Measurements from ENCODE around the gene MERTK. TPM values are rescaled to one million over a fixed set of nuclear protein-coding genes. Genes with fewer than 3 reads are reported as not detected.

The MERTK gene
- total and polyA plus RNA-seq, 2 of the 8 experiments (the other 6 are each of a cell fraction or from before 2014, with no cell fraction given) = 6.5 to 7.0 TPM

DNA sequence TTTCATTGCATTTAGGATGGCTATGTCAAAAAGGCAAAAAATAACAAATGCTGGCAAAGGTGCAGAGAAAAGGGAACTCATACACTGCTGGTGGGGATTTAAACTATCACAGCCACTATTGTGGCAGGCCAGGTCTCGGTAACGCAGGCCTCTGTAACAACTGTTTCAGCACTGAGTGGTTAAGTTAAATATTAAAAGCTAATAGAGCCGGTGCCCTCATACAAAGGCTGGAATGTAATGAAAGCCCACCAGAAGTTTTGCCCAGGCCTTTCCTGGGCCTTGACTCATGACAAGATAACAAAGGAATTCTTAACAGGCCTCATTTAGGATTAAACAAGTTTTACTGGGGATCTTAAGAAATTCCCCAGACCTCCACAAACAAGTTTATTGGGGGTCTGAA, 10.7 kb downstream of the MERTK start (continued):
- TF ChIP-seq, protein P1, sequence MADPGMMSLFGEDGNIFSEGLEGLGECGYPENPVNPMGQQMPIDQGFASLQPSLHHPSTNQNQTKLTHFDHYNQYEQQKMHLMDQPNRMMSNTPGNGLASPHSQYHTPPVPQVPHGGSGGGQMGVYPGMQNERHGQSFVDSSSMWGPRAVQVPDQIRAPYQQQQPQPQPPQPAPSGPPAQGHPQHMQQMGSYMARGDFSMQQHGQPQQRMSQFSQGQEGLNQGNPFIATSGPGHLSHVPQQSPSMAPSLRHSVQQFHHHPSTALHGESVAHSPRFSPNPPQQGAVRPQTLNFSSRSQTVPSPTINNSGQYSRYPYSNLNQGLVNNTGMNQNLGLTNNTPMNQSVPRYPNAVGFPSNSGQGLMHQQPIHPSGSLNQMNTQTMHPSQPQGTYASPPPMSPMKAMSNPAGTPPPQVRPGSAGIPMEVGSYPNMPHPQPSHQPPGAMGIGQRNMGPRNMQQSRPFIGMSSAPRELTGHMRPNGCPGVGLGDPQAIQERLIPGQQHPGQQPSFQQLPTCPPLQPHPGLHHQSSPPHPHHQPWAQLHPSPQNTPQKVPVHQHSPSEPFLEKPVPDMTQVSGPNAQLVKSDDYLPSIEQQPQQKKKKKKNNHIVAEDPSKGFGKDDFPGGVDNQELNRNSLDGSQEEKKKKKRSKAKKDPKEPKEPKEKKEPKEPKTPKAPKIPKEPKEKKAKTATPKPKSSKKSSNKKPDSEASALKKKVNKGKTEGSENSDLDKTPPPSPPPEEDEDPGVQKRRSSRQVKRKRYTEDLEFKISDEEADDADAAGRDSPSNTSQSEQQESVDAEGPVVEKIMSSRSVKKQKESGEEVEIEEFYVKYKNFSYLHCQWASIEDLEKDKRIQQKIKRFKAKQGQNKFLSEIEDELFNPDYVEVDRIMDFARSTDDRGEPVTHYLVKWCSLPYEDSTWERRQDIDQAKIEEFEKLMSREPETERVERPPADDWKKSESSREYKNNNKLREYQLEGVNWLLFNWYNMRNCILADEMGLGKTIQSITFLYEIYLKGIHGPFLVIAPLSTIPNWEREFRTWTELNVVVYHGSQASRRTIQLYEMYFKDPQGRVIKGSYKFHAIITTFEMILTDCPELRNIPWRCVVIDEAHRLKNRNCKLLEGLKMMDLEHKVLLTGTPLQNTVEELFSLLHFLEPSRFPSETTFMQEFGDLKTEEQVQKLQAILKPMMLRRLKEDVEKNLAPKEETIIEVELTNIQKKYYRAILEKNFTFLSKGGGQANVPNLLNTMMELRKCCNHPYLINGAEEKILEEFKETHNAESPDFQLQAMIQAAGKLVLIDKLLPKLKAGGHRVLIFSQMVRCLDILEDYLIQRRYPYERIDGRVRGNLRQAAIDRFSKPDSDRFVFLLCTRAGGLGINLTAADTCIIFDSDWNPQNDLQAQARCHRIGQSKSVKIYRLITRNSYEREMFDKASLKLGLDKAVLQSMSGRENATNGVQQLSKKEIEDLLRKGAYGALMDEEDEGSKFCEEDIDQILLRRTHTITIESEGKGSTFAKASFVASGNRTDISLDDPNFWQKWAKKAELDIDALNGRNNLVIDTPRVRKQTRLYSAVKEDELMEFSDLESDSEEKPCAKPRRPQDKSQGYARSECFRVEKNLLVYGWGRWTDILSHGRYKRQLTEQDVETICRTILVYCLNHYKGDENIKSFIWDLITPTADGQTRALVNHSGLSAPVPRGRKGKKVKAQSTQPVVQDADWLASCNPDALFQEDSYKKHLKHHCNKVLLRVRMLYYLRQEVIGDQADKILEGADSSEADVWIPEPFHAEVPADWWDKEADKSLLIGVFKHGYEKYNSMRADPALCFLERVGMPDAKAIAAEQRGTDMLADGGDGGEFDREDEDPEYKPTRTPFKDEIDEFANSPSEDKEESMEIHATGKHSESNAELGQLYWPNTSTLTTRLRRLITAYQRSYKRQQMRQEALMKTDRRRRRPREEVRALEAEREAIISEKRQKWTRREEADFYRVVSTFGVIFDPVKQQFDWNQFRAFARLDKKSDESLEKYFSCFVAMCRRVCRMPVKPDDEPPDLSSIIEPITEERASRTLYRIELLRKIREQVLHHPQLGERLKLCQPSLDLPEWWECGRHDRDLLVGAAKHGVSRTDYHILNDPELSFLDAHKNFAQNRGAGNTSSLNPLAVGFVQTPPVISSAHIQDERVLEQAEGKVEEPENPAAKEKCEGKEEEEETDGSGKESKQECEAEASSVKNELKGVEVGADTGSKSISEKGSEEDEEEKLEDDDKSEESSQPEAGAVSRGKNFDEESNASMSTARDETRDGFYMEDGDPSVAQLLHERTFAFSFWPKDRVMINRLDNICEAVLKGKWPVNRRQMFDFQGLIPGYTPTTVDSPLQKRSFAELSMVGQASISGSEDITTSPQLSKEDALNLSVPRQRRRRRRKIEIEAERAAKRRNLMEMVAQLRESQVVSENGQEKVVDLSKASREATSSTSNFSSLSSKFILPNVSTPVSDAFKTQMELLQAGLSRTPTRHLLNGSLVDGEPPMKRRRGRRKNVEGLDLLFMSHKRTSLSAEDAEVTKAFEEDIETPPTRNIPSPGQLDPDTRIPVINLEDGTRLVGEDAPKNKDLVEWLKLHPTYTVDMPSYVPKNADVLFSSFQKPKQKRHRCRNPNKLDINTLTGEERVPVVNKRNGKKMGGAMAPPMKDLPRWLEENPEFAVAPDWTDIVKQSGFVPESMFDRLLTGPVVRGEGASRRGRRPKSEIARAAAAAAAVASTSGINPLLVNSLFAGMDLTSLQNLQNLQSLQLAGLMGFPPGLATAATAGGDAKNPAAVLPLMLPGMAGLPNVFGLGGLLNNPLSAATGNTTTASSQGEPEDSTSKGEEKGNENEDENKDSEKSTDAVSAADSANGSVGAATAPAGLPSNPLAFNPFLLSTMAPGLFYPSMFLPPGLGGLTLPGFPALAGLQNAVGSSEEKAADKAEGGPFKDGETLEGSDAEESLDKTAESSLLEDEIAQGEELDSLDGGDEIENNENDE (IDR thresholded peaks at IDR 0.05; ENCODE audit: insufficient replicate concordance, low read length) = no peak
- TF ChIP-seq USF2 (IDR thresholded peaks at IDR 0.05; ENCODE audit: low read length) (no peak), HDAC2 (IDR thresholded peaks at IDR 0.05; ENCODE audit: borderline replicate concordance in 1 of 2, low read depth in 2 of 2, low read length in 2 of 2) (no peak)

Data from H1 (cell line).